WERI-Rb-1 (cell line): Measurements from ENCODE around the gene SYNE3.

Source experiments
- DNase-seq: peaks from one replicate; pipeline ENCODE4 v3.0.0-alpha.2; 2020
- H3K27ac ChIP-seq: fragments of 250-450 bp; sonication (Bioruptor Pico); 2 replicates; pipeline ENCODE4 v1.5.1; 2020; ENCODE audit warnings: mild to moderate bottlenecking, moderate library complexity
- H3K27me3 ChIP-seq: fragments of 250-450 bp; sonication (Bioruptor Pico); 2 replicates; pipeline ENCODE4 v1.5.1; 2021; ENCODE audit warnings: mild to moderate bottlenecking, low read depth, moderate library complexity; ENCODE audit not compliant: insufficient read depth, severe bottlenecking
- H3K36me3 ChIP-seq: fragments of 250-450 bp; sonication (Bioruptor Pico); 2 replicates; pipeline ENCODE4 v1.5.1; 2020; ENCODE audit warnings: mild to moderate bottlenecking, moderate library complexity
- H3K4me3 ChIP-seq: 2 replicates; pipeline ENCODE4 v1.5.1; 2011; ENCODE audit warnings: low read depth, mild to moderate bottlenecking, control low read depth, low read length
- H3K9me3 ChIP-seq: fragments of 250-450 bp; sonication (Bioruptor Pico); 2 replicates; pipeline ENCODE4 v1.5.1; 2021; ENCODE audit warnings: mild to moderate bottlenecking, moderate library complexity; ENCODE audit not compliant: severe bottlenecking
- CTCF ChIP-seq: IDR thresholded peaks from 2 replicates; pipeline ENCODE4 v1.5.1; 2011; ENCODE audit warnings: low read depth, mild to moderate bottlenecking, control low read depth, inconsistent platforms, low read length

Gene SYNE3

GRCh38 chr14:95504135-95505029 lies 12.1 kb downstream of the SYNE3 start:
- no peaks in the 10 kb centered on the region for H3K36me3 ChIP-seq
- no peak for DNase-seq
- H3K4me3 ChIP-seq = no peak overlapping the region
- no peaks in the 10 kb centered on the region for H3K9me3 ChIP-seq
- H3K27ac ChIP-seq = no peak overlapping the region
- H3K27me3 ChIP-seq = no peaks in the 10 kb centered on the region
- no peak for TF ChIP-seq CTCF

DNA sequence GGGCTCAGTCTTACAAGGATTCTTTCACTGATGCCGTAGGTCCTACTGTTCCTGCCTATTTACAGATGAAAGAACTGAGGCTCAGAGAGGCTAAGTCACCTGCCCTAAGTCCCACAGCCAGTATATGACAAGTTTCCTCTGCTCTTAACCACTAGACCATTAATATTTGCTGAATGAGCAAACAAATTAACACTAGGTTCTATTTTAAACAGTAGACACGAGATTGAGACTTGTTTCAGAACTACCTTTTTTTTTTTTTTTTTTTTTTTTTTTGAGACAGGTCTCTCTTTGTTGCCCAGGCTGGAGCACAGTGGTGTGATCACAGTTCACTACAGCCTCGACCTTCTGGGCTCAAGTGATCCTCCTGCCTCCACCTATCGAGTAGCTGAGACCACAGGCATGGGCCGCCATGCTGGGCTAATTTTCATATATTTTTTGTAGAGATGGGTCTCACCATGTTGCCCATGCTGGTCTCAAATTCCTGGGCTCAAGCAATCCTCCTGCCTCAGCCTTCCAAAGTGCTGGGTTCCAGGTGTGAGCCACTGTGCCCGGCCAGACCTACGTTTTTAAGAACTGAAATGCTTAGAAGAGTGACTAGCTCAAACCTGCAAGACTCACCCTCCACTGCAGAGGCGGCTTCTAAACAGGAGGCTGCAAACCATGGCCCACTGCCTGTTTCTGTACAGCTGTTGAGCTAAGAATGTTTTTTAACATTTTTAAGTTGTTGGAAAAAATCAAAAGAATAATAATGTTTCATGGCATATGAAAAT lies 12.9 kb downstream of the SYNE3 start:
- DNase-seq = no peak
- Histone ChIP-seq H3K4me3 (no peak overlapping the region), H3K36me3 (no peaks in the 10 kb centered on the region), H3K27ac (no peak overlapping the region), H3K9me3 (no peaks in the 10 kb centered on the region), H3K27me3 (no peaks in the 10 kb centered on the region)
- TF ChIP-seq CTCF = no peak

DNA sequence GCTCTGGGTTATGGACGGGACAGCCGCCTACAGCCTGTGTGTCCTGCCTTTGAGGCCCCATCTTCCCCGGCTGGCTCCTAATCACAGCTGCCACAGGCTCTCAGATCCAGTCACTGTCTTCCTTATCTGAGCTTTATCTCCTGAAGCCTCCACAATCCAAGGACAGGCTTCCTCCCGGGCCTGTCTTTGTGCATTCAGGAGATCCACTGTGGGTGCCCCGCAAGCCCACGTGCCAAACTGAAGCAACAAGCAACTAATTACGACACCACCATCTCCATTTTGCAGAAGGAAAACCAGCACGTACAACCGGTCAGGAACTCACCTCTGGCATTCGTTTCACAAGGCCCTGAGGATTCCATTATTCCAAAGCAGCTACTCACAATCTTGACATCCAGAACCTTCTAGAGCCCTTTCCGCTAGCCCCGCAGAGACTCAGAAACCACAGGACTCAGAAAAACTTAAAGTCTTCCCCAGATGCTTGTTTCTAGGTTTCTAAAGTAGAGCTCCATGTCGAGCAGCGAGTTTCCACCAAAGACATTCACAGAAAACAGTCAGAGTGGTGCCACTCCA lies 14.0 kb downstream of the SYNE3 start:
- no peak for TF ChIP-seq CTCF
- H3K27ac ChIP-seq = no peak overlapping the region
- no peaks in the 10 kb centered on the region for H3K9me3 ChIP-seq
- DNase-seq = peak; percentile 31
- no peak overlapping the region for H3K4me3 ChIP-seq
- H3K36me3 ChIP-seq = no peaks in the 10 kb centered on the region
- no peaks in the 10 kb centered on the region for H3K27me3 ChIP-seq

DNA sequence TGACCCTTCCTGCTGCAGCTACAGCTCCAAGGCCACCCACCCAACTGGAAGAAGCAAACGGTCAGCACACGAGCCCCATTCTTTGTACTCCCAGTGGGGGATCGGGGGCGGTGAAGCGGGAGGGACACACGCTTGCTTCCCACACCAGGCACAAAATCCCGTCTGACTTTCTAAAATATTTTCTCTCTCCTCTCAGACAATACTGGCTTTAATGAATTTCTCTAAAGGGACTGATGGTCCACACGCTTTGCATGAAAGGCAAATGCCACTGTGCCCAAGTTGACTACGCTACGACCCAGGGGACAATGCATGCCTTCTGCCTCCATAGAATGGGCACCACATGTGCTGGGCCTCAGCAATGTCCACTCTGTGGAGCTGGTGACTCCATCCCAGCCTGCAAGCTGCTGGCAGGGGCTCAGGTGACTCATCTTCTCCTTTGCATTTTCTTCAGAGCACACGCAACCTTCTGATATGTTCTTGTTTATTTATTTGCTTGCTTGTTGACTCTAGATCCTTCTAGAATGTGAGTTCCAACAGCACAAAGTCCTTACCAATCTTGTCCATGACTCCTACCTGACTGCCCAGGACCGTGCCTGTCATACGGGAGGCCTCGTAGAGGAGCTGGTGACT lies 15.6 kb downstream of the SYNE3 start:
- Histone ChIP-seq H3K36me3 (no peaks in the 10 kb centered on the region), H3K27me3 (no peaks in the 10 kb centered on the region), H3K27ac (no peak overlapping the region), H3K9me3 (no peaks in the 10 kb centered on the region), H3K4me3 (no peak overlapping the region)
- DNase-seq = no peak
- no peak for TF ChIP-seq CTCF

- Histone ChIP-seq H3K27me3 (no peaks in the 10 kb centered on the region), H3K4me3 (no peak overlapping the region), H3K9me3 (no peaks in the 10 kb centered on the region), H3K27ac (no peak overlapping the region), H3K36me3 (no peaks in the 10 kb centered on the region)
- no peak for TF ChIP-seq CTCF
- no peak for DNase-seq
These were observed 16.2 kb downstream of the SYNE3 start for GRCh38 chr14:95500201-95500681.
